GM06990 (cell line): ENCODE measurements around the gene DOCK9.
"Not testable (repeated sequence)": the region's sequence is repeated elsewhere in the genome, so short reads cannot be mapped to it uniquely, and the experiment has no call there.

Experiments used
- DNase-seq: peaks from one replicate; pipeline ENCODE4 v3.0.0-alpha.2; 2011; ENCODE audit not compliant: insufficient read length; ENCODE audit errors: extremely low read depth
- H3K27me3 ChIP-seq: replicated peaks from 2 replicates; pipeline ENCODE4 v1.6.0; 2011; ENCODE audit warnings: low read length; ENCODE audit not compliant: control insufficient read depth, insufficient read depth
- H3K36me3 ChIP-seq: 2 replicates; pipeline ENCODE4 v1.5.1; 2011; ENCODE audit warnings: low read length; ENCODE audit not compliant: control insufficient read depth, insufficient read depth
- H3K4me3 ChIP-seq: replicated peaks from 2 replicates; pipeline ENCODE4 v1.5.1; 2011; ENCODE audit warnings: low read depth, mild to moderate bottlenecking, control low read depth, low read length
- TF ChIP-seq, protein P1 (sequence below): IDR thresholded peaks from 2 replicates; pipeline ENCODE4 v1.5.1; 2011; ENCODE audit warnings: low read length, control low read depth, mild to moderate bottlenecking, inconsistent platforms; ENCODE audit not compliant: insufficient read depth, poor library complexity, severe bottlenecking

Gene DOCK9

DNA sequence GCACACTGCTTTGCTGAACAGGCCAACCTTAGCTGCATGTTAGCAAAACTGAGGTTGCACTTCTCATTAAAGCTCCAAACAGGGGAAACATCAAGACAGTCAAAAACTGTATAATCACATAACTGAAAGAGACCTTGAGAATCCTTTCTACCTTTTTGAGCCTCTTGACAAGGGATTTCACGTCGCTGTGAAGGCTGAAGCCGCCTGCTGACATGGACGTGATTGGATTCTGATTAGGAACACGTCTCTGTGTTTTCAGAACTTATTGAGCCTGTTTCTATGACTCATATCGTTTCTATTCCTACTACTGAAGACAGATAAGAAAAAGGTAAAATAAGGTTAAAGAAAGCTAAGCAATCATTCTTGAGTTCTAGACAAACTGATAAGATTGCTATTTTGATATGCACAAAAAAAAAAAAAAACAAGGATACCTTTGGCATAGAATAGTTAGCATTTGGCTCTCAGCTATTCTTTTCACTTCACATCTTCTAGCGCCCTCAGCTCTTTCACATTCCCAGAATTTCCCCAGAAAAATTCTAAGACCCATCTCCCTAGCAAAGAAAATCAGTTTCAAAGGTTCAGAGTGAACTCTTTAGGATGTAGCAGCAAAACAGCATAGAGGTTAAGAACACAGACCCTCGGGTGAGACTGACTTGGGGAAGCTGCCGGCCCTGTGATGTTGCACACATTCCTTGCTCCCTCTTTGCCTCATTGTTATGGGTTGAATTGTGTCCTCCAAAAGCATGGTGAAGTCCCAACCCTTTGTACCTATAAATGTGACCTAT is 81.6 kb downstream of the DOCK9 start:
- Histone ChIP-seq H3K27me3 (no peaks in the 10 kb centered on the region), H3K36me3 (no peaks in the 10 kb centered on the region; the same call in 1 of the 2 replicates), H3K4me3 (no peak overlapping the region)
- DNase-seq = no peak
- TF ChIP-seq, protein P1, sequence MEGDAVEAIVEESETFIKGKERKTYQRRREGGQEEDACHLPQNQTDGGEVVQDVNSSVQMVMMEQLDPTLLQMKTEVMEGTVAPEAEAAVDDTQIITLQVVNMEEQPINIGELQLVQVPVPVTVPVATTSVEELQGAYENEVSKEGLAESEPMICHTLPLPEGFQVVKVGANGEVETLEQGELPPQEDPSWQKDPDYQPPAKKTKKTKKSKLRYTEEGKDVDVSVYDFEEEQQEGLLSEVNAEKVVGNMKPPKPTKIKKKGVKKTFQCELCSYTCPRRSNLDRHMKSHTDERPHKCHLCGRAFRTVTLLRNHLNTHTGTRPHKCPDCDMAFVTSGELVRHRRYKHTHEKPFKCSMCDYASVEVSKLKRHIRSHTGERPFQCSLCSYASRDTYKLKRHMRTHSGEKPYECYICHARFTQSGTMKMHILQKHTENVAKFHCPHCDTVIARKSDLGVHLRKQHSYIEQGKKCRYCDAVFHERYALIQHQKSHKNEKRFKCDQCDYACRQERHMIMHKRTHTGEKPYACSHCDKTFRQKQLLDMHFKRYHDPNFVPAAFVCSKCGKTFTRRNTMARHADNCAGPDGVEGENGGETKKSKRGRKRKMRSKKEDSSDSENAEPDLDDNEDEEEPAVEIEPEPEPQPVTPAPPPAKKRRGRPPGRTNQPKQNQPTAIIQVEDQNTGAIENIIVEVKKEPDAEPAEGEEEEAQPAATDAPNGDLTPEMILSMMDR = no peak

DNA sequence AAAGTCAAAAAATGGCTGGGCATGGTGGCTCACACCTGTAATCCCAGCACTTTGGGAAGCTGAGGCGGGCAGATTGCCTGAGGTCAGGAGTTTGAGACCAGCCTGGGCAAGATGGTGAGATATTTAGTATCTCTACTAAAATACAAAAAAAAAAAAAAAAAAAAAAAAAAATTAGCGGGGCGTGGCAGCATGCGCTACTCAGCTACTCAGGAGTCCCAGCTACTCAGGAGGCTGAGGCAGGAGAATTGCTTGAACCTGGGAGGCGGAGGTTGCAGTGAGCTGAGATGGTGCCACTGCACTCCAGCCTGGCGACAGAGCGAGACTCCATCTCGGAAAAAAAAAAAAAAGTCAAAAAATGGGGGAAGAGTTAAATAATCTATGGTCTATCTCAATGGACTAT is 83.0 kb downstream of the DOCK9 start:
- H3K4me3 ChIP-seq, DNase-seq, H3K27me3 ChIP-seq, H3K36me3 ChIP-seq: not testable (repeated sequence)

DNA sequence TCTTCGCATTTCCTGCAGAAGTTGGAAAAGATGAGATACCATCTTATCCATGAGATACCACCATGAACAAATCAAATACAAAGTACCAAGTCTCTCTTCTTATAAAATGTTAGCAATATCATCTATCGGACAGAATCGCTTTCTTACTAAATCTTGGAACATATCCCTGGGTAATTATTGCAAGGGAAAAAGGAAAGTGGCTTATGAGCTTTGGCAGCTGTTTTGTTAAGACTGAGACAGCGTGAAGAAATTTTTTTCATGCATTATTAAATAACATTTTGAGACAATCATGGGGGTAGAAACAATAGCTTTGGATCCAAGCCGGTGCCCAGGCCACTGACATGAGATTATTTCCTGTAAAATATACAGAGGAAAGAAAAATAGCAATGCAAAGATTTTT is 84.5 kb downstream of the DOCK9 start:
- DNase-seq = no peak
- Histone ChIP-seq H3K27me3 (no peaks in the 10 kb centered on the region), H3K4me3 (no peak overlapping the region), H3K36me3 (no peaks in the 10 kb centered on the region; the same call in 1 of the 2 replicates)
- TF ChIP-seq, protein P1 = no peak

DNA sequence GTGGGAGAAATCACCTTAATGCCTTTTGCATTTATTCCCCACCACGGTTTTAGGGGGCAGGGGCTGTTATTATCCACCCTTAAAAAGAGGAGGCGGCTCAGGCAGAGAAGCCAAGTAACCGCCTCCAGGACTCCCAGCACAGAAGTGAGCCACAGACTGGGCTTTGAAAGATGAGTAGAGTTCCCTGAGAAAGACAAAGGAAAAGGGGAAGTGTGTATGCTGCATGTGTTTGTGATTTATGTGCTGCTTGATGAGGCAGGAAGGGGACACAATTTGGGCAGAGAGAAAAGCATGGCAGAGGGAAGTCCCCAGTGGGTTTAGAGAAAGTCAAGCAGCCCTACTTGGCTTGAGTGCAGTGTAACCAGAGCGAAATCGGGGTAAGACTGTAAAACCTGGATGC is 85.0 kb downstream of the DOCK9 start:
- Histone ChIP-seq H3K27me3 (no peaks in the 10 kb centered on the region), H3K36me3 (no peaks in the 10 kb centered on the region; the same call in 1 of the 2 replicates), H3K4me3 (no peak overlapping the region)
- TF ChIP-seq, protein P1 = no peak
- no peak for DNase-seq

DNA sequence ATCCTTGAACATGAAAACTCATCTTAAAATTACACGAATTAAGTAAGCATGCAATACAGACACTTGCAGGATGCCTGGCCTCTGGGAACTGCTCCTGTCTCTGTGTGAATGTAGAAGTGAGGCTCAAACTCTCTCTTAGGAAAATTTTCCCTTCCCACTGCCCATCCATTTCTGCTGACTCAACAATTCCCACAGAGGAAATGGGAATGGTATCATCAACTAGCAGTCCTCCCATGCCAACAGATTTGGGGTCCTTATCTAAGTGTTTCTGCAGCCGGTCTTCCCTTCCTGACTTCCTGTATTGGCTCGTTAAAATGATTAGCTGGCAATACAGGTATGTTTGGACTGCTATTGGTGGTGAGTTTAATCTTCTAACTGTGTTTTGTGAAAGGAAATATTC is 85.8 kb downstream of the DOCK9 start:
- H3K36me3 ChIP-seq = no peaks in the 10 kb centered on the region; the same call in 1 of the 2 replicates
- H3K27me3 ChIP-seq = no peaks in the 10 kb centered on the region
- TF ChIP-seq, protein P1 = no peak
- DNase-seq = no peak
- H3K4me3 ChIP-seq = no peak overlapping the region

DNA sequence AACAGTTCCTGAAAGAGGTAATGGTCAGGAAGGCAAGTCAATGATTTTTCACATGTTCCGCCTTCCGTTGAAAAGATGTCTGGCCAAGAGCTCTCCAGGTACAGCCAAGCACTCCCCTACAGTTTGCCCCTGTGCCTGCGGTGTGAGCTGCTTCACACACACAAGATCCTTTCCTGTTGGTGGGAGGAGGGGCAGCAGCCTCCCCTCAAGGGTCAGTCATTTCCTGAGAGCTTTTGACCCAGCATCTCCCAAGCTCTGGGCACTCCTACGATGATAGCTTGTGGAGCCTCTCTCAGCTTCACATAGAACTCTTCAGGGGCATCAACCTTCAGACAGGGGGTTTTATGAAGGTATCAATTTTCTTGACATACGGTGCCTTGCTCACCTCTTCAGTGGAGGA is 86.9 kb downstream of the DOCK9 start:
- H3K4me3 ChIP-seq = no peak overlapping the region
- H3K27me3 ChIP-seq = no peaks in the 10 kb centered on the region
- DNase-seq = no peak
- H3K36me3 ChIP-seq = no peaks in the 10 kb centered on the region; the same call in 1 of the 2 replicates
- TF ChIP-seq, protein P1 = no peak
